HL-60 (cell line): ENCODE data around the gene RASGEF1B.

Source experiments
- DNase-seq, 2 experiments: peaks; one replicate each; pipeline ENCODE4 v3.0.0-alpha.2; 2010 to 2020; ENCODE audit warnings: low read depth in 1 of 2, low spot score in 1 of 2
- H3K27ac ChIP-seq: fragments of 250-450 bp; sonication (Bioruptor Pico); replicated peaks from 2 replicates; pipeline ENCODE4 v1.5.1; 2020; ENCODE audit warnings: mild to moderate bottlenecking, moderate library complexity
- H3K27me3 ChIP-seq: fragments of 250-450 bp; sonication (Bioruptor Pico); 2 replicates; pipeline ENCODE4 v1.5.1; 2021; ENCODE audit warnings: mild to moderate bottlenecking, moderate library complexity; ENCODE audit not compliant: insufficient read depth, poor library complexity, severe bottlenecking
- H3K4me3 ChIP-seq: replicated peaks from 2 replicates; pipeline ENCODE4 v1.5.1; 2011; ENCODE audit warnings: mild to moderate bottlenecking, control low read depth, low read length; ENCODE audit not compliant: insufficient read depth
- GABPA ChIP-seq: IDR thresholded peaks from 2 replicates; pipeline ENCODE4 v1.6.1; 2012; ENCODE audit warnings: low read depth
- POLR2AphosphoS5 ChIP-seq: IDR thresholded peaks from 2 replicates; pipeline ENCODE4 v1.6.1; 2012; ENCODE audit warnings: low read depth
- SPI1 ChIP-seq: IDR thresholded peaks from 2 replicates; pipeline ENCODE4 v1.6.1; 2012; ENCODE audit warnings: low read depth, mild to moderate bottlenecking, borderline replicate concordance
- TF ChIP-seq, protein P1 (sequence below): IDR thresholded peaks from one replicate; pipeline ENCODE4 v1.5.1; 2011; ENCODE audit warnings: low read length, control low read depth, inconsistent platforms; ENCODE audit not compliant: insufficient read depth
- TF ChIP-seq, protein P2 (sequence below): IDR thresholded peaks from 2 replicates; pipeline ENCODE4 v1.6.1; 2012; ENCODE audit warnings: low read depth; ENCODE audit not compliant: insufficient replicate concordance

Gene RASGEF1B

DNA sequence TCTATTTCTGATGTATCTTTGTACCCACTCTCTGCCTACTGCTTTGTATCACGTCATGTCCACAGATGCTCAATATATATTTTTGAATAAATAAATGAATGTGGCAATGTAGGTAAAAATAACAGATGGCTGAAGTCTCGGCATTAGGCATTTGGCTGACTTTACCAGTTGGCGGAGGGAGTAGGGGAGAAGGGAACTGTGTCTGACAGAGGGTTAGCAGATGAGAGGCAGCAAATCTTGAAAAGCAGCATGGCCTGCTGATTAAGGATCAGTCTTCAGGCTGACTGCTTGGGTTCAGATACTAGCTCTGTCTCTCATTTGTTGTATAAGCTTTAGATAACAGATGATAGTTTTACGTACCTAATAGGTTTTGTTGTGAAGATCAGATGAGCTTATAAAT, 31.9 kb upstream of the RASGEF1B start:
- no peak overlapping the region for H3K4me3 ChIP-seq
- no peaks in the 10 kb centered on the region for H3K27me3 ChIP-seq
- TF ChIP-seq POLR2AphosphoS5 (no peak), SPI1 (no peak), GABPA (no peak)
- TF ChIP-seq, protein P1, sequence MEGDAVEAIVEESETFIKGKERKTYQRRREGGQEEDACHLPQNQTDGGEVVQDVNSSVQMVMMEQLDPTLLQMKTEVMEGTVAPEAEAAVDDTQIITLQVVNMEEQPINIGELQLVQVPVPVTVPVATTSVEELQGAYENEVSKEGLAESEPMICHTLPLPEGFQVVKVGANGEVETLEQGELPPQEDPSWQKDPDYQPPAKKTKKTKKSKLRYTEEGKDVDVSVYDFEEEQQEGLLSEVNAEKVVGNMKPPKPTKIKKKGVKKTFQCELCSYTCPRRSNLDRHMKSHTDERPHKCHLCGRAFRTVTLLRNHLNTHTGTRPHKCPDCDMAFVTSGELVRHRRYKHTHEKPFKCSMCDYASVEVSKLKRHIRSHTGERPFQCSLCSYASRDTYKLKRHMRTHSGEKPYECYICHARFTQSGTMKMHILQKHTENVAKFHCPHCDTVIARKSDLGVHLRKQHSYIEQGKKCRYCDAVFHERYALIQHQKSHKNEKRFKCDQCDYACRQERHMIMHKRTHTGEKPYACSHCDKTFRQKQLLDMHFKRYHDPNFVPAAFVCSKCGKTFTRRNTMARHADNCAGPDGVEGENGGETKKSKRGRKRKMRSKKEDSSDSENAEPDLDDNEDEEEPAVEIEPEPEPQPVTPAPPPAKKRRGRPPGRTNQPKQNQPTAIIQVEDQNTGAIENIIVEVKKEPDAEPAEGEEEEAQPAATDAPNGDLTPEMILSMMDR = no peak
- TF ChIP-seq, protein P2, sequence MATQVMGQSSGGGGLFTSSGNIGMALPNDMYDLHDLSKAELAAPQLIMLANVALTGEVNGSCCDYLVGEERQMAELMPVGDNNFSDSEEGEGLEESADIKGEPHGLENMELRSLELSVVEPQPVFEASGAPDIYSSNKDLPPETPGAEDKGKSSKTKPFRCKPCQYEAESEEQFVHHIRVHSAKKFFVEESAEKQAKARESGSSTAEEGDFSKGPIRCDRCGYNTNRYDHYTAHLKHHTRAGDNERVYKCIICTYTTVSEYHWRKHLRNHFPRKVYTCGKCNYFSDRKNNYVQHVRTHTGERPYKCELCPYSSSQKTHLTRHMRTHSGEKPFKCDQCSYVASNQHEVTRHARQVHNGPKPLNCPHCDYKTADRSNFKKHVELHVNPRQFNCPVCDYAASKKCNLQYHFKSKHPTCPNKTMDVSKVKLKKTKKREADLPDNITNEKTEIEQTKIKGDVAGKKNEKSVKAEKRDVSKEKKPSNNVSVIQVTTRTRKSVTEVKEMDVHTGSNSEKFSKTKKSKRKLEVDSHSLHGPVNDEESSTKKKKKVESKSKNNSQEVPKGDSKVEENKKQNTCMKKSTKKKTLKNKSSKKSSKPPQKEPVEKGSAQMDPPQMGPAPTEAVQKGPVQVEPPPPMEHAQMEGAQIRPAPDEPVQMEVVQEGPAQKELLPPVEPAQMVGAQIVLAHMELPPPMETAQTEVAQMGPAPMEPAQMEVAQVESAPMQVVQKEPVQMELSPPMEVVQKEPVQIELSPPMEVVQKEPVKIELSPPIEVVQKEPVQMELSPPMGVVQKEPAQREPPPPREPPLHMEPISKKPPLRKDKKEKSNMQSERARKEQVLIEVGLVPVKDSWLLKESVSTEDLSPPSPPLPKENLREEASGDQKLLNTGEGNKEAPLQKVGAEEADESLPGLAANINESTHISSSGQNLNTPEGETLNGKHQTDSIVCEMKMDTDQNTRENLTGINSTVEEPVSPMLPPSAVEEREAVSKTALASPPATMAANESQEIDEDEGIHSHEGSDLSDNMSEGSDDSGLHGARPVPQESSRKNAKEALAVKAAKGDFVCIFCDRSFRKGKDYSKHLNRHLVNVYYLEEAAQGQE = no peak
- DNase-seq = no peak
- H3K27ac ChIP-seq = no peak overlapping the region

DNA sequence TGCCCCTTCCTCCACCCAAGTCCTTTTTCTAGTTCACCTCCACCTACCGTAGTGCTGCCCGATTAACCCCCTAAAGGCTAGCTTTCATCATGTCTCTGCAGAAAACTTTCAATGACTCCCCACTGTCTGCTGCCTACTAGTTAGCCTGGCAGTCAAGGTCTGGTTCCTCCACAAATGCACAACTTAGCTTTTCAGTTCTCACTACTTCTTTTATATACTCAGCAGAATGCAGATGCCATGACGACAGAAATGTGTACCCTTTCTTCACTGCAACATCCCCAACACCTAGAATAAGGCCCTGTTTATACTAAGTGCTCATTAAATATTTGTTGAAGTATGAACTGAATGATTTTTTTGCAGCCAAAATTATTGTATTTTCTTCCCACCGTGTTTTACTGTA, 30.9 kb upstream of the RASGEF1B start:
- no peak for DNase-seq
- Histone ChIP-seq H3K27ac (no peak overlapping the region), H3K4me3 (no peak overlapping the region), H3K27me3 (no peaks in the 10 kb centered on the region)
- TF ChIP-seq, protein P2 = no peak
- no peak for TF ChIP-seq POLR2AphosphoS5
- TF ChIP-seq GABPA = no peak
- TF ChIP-seq, protein P1 = no peak
- TF ChIP-seq SPI1 = no peak

DNA sequence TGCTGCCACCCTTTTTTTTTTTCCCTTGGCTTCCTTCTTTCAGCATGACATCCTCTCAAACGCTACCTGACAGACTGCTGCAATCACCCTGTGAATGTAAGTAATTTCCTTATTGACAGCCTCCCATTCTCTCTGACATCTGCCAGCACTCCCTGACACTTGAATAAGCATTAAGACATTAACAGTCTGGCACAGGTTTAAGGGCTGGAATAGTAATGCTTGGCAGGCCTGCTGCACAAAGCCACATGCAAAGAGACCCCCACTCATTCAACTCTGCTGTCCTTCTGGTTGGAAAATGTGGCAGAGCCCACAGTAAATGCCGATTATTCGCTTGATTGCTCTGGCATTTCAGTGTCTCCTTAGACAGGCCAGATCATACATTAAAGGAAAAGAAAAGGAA, 28.1 kb upstream of the RASGEF1B start:
- DNase-seq = no peak
- Histone ChIP-seq H3K4me3 (no peak overlapping the region), H3K27ac (no peak overlapping the region), H3K27me3 (no peaks in the 10 kb centered on the region)
- TF ChIP-seq POLR2AphosphoS5 (no peak), SPI1 (no peak), GABPA (no peak)
- TF ChIP-seq, protein P2 = no peak
